KOPT-K1 (cell line): ENCODE data around the gene HOXD8.

Experiments used
- H3K27ac ChIP-seq: fragments of 200-600 bp; sonication (generic); 2 replicates; pipeline ENCODE4 v1.5.1; 2016; ENCODE audit warnings: antibody characterized with exemption, mild to moderate bottlenecking, low read depth, low read length; ENCODE audit not compliant: poor library complexity, severe bottlenecking
- H3K36me3 ChIP-seq: fragments of 200-600 bp; sonication (generic); 2 replicates; pipeline ENCODE4 v1.5.1; 2017; ENCODE audit warnings: antibody characterized with exemption, mild to moderate bottlenecking, low read length, moderate library complexity; ENCODE audit not compliant: insufficient read depth
- H3K9me3 ChIP-seq: fragments of 200-600 bp; sonication (generic); 2 replicates; pipeline ENCODE4 v1.5.1; 2017; ENCODE audit warnings: antibody characterized with exemption, low read length, mild to moderate bottlenecking; ENCODE audit not compliant: insufficient read depth, poor library complexity, severe bottlenecking

HOXD8 gene

DNA sequence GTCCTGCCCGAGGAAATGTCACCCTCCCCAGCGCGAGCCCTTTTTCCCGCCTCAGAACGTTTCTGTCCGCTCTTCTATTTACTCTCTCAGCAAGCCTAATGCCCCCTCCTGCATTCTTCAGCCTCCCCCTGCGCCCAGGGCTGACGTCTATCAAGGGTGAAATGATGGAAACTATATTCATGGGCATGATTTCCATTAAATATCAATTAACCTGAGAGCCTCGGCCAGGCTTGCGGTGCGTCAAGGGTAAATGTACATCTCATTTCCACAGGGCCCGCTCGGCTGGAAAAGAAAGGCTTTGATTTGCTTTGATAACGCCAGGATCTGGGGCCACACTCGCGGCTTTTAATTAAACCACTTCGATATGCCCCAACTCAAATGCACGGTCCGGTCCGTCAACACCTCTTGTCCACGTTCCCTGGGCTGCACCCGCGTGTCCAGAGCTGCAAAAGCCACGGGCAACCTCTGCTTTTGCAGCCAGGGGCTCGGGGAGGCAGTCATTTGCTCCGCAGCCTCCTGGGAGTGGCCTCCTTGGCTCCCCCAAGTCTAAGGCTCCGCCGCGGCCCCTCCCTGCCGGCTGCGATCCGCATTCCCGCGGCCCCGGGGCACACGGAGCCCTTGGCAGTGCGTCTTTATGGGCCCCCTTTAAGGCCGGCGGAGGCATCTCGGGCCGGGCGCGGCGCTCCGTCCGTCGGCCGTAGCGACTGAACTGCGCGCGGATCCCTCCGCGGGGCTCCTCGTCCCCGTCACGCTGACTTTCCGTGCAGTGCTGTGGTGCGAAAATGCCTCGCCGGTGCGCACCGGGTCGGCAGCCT, at the start of gene HOXD8:
Gene HOXD8 (plus strand): TSS at position 724 of the 815 bp plus-strand sequence. CDS start 662 bp downstream, outside the sequence.
- H3K27ac ChIP-seq = no peak within 1 kb of the TSS
- H3K9me3 ChIP-seq = no peaks in the 10 kb centered on the region
- H3K36me3 ChIP-seq = no peaks in the 10 kb centered on the region

DNA sequence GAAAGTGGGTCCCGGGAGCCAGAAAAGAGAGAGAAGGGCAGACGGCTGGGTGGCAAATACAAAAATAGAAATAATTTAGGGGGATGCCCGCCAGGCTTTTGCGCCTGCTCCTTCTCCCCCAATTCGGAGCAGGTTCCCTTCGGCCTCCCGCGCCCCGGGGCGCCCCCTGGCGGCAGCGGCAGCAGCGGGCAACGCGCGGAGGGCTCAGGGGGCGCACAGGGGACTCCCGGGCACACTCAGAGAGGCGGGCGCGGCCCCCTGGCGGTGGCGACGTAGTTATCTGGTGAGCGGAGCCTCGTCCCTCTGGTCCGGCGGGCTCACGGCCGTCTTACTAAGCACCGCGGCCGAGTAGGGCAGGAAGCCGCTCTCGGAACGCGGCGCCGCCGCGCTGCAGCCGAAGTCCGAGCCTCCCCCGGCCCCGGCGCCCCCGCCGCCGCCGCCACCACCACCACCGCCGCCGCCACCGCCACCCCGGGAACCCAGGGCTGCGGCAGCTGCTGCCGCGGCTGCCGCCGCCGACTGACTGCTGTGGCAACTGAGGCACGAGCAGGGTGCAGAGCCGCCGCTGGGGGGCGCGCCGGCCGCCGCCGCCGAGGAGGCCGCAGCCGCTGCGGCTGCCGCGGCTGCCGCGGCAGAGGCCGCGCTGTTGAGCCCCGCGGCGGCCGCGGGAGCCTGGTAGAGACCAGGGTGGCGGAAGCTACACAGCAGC, 49.5 kb upstream of the HOXD8 start:
- no peaks in the 10 kb centered on the region for H3K36me3 ChIP-seq
- H3K9me3 ChIP-seq = peaks cover 14% of the 10 kb centered on the region
- no peak overlapping the region for H3K27ac ChIP-seq

DNA sequence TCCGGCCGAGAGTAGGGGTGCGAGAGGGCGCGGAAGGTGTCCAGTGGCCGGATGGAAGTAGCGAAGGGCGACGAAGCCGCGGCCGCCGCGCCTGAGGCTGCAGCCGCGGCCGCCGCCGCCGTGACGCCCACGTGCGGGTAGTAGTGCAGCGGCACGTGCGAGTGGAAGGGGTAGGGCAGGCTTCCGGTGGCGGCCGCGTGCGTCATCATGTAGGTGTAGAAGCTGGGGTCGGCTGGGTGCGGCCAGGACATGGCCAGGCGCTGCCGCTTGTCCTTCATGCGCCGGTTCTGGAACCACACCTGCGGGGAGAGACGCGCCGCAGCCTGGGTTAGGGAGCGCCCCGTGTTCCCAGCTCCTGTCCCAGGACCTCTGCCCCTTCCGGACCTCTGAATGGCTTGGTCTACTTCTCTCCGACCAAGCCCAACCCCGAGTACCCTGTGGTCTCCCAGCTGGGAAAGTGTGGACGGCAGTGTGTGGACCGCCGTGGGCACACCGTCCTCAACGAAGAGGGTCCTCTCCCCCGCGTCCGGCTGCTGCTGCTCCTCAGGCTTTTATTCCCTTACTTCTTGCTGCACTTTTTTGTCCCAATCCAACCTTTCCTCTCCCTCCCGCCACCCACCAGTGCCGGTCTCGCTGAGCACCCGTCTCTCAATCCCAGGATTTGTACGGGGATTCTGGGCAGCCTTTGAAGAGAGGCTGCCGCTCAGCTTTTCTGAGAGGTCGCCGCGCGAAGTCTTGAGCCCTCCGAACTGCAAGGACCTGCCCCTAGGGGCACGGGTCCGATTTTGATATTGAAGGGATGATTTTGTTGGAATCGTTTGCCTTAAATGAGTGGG, 48.7 kb upstream of the HOXD8 start:
- H3K27ac ChIP-seq = no peak overlapping the region
- no peaks in the 10 kb centered on the region for H3K36me3 ChIP-seq
- peaks cover 14% of the 10 kb centered on the region for H3K9me3 ChIP-seq

DNA sequence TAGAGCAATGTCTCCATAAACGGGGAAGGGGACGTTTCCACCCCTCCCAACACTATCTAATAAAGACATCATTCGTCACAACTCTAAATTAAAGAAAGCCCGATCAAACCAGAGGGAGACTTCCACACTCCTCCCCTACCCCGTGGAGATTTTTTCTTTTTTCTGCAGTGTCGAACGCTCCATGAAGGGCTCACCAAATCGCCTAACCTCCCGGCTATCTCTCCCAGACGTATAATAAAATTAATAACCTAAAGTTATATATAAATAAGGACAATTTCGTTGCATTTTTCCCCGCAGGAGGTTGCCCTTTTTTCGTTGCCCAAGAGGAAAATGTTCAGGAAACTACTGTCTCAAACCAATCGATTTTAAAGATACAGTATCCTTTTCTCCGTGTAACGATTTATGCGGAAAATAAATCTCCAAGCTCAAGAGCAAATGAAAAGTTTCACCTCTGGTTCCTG, 48.1 kb upstream of the HOXD8 start:
- H3K27ac ChIP-seq = no peak overlapping the region
- no peaks in the 10 kb centered on the region for H3K36me3 ChIP-seq
- peaks cover 14% of the 10 kb centered on the region for H3K9me3 ChIP-seq

DNA sequence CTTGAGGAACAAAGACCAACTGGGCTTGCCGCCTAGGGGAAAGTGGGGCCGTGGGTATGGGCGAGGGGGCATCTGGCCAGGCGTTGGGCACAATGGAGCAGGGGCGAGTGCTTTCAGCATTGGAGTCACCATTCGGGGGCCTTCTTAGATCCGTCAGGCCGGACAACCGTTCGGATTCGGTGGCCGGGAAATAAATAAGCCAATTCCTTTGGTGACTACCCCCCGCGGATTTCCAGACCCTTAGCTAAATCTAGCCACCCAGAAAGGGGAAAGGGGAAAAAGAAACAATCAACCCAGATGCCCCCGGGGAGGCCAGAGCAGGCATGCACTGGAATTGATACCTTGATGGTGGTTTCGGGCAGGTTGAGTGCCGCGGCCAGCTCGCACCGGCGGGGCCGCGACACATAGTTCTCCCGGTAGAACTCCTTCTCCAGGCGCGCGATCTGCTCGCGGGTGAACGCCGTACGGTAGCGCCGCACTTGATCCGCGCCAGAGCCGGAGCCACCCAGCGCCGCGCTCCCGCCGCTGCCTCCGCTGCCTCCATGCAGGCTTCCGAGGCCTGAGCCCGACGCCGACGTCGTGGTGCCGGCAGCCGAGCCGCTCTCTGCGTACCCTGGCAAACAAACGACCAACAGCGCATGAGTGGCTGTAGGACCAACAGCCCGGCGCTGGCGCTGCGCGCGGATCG, 47.5 kb upstream of the HOXD8 start:
- Histone ChIP-seq H3K27ac (no peak overlapping the region), H3K9me3 (peaks cover 14% of the 10 kb centered on the region), H3K36me3 (no peaks in the 10 kb centered on the region)

DNA sequence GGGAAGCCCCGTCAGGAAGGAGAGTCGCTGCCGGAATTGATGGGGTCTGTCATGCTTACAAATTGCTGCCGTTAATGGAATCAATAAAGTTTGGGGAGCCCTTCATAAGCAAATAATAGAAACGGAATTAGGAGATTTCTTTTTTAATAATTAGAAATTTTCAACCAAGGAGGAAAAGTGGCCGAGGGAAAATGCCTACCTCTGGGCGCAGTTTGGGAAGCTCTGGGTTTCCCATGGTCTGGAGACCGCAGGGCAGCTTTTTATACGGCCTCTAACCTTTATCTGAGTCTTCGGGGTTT, 47.0 kb upstream of the HOXD8 start:
- no peaks in the 10 kb centered on the region for H3K36me3 ChIP-seq
- peaks cover 14% of the 10 kb centered on the region for H3K9me3 ChIP-seq
- H3K27ac ChIP-seq = no peak overlapping the region

DNA sequence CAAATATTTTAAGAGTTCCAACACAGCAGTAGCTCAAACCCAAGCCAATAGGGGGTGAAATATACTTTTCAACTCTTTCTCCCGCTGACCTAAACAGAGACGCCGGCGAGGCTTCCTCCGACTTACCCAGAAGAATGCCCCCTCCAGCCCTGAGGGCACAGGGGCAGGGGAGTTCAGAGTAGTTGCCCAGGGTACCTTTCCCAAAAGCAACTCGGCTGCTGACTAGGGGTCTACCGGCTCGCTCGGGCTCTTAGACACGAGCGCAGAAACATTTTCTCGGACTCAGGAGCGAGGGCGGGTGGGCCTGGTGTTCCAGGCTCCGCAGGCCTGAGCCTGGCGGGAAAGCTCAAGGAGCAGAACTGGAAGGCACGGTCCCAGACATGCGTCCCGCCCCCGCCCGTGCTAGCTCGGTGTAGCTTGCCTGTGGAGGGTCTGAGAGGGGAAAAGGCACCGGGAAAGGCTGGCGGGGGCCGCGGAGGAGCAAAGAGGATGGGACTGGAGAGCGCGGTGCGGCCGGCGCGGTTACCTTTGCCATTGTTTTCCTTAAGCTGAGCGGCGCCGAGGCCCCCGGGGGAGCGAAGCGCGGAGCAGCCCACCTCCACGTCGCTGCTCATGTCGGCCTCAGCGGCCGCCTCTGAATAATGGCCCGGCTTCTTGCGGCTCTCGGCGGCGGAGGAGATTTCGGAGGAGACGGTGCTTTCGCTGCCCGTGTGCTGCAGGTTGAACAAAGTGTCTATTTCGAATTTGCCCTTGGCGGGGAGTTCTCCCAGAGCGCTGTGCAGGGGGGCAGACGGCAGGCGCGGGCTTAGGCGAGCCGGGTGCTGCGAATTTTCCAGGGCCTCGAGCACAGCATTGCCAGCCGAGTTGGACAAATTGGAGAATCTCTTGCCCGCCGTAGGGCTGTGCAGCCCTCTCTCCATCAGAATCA, 46.4 kb upstream of the HOXD8 start:
- no peaks in the 10 kb centered on the region for H3K36me3 ChIP-seq
- H3K9me3 ChIP-seq = peaks cover 14% of the 10 kb centered on the region
- no peak overlapping the region for H3K27ac ChIP-seq

DNA sequence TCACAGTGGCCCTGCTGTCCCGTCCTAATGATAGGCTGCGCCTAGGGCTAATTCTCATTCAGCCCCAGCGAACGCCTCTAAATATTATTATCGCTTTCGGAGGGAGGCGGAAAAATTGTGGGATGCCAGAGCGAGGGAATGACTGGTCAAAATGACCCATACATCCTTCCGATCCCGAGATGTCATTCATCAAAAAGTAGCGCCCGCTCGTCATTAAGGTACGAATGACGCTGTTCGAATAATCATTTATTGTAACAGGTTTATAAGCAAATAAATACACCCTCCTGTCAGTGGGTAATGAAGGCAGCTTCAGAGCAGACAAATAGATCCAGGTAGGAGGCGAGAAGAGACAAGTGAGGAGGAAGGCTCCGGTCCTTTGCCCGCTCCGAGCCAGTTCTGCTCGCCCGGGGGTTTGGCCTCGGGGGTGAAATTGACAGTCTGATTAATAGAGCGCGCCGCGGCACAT, 45.7 kb upstream of the HOXD8 start, which contains the start of gene EVX2:
Gene EVX2 (minus strand): TSS at position 167 of the 466 bp plus-strand sequence. CDS start 186 bp downstream, outside the sequence.
- Histone ChIP-seq H3K27ac (no peak within 1 kb of the TSS), H3K36me3 (no peaks in the 10 kb centered on the region), H3K9me3 (peaks cover 9% of the 10 kb centered on the region)

DNA sequence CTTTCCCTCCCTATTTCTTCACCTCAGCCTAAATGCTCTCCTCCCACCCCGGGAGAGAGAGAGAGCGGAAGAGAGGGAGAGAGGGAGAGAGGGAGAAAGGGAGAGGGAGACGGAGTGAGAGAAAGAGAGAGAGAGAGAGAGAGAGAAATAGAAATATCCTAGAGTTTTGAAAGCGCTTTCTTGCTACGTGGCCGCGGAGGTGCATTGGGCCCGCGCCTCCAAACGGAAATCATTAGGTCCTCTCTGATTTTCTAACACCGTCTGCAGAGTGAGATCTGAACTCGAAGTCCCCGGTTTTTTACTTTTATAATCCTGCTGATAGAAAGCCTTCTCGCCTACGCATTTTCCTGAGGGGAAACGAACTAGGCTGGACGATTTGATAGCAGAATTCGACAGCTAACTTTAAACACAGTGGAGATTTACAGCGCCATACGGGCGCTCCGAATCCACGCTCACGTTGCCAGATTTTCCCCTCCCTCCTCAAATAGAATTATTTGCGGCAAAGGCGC, 44.8 kb upstream of the HOXD8 start:
- Histone ChIP-seq H3K9me3 (peaks cover 2% of the 10 kb centered on the region), H3K27ac (no peak overlapping the region), H3K36me3 (no peaks in the 10 kb centered on the region)

DNA sequence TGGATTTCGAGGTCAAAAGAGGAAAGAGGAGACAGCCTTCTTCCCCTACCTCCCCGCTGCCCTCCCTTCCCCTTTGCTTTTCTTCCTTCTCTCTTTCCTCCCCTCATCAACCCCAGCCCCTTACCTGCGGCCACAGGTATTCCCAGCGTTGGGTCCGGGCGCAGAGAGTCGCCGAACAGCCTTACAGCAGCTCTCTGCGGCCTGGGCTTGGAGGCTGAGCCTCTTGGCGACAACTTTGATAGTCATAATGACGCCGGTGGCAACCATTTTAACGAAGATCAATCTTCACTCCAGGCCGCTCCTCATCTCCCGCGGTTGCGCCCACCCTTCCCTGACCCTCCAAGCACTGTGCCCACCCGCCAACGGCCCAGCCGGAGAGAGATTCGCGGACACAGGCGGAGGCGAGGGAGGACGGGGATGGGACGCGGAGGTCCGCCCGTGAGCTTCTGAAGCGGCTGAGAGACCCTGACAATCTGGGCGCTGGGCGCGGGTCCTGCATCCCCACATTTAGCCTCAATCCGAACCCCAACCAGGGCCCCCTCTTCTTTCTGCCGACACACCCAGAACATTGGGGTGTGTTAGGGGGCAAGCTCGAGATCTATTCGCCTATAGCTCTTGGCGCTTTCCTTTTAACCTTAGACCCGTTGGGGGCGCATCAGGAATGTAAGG, 44.3 kb upstream of the HOXD8 start:
- Histone ChIP-seq H3K27ac (no peak overlapping the region), H3K36me3 (no peaks in the 10 kb centered on the region), H3K9me3 (no peaks in the 10 kb centered on the region)

DNA sequence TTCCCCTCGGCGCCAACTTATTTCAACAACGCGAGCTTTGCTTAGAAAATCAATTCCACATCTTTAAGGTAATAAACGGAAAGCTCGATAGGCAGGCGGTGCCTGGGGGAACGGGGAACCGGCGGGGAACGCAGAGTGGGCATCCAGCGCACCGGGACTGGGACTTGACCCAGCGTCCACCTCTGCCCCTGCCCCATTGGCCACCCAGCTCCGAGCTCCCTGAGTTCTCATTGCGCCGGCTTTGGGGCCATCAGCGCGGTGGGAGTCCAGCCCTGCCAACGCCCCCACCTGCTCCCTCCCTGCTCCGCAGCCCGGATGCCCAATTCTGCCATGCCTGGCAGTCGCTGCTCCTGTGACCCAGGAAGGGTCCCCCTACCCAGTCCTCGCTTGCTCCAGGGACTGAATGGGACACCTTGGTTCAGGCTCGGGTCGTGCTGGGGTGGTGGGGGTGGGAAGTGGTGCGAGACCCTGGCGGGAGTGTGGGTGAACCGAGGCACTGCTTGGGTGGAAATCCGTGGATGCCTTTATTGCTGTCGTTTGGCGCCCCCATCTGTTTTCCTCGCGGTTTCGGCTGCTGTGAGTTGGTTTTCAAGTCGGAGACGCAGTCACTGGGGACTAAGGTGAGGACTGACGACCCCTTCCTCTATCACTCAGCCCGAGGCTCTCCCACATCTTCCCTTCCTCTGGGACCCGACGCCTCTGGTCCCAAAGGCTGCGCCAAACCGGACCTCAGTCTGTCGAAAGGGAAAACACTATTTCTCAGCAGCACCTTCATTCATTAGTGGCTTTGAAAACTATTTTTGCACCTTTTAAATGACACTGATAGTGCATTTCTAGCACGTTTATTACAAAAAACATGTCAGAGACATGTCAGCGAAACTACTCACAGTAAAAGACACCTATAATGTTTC, 43.4 kb upstream of the HOXD8 start:
- Histone ChIP-seq H3K27ac (no peak overlapping the region), H3K36me3 (no peaks in the 10 kb centered on the region), H3K9me3 (no peaks in the 10 kb centered on the region)

DNA sequence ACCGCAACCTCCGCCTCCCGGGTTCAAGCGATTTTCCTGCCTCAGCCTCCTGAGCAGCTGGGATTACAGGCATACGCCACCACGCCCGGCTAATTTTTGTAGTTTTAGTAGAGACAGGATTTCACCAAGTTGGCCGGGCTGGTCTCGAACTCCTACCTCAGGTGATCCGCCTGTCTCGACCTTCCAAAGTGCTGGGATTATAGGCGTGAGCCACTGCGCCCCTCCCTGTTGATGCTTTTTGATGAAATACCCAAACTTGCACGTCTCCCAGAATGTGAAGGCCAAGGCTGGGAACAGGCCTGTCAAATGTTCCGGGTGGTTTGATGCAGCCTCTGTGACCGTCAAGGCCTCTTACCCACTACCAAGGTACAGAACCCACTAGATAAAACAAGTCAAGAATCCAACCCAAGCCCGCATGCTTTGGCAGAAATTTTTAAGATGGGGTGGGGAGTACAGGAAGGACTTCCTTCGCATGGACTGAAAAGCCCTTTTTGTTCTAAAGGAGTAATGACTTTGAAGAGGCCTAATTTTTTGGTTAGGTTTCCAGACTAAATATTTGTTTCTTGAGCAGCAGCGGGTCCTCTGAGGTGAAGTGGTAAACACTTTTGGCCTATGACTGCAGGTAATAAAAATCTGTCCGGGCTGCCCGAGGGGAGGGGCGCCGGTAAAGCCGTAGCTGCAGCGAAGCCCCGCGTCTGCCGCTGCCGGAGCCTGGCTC, 42.0 kb upstream of the HOXD8 start:
- Histone ChIP-seq H3K9me3 (no peaks in the 10 kb centered on the region), H3K36me3 (no peaks in the 10 kb centered on the region), H3K27ac (no peak overlapping the region)
